Ramos (cell line): ENCODE data around the gene AP5B1.

Source experiments
- in situ Hi-C: fragments of 300-500 bp; cut with MboI; formaldehyde crosslinking; loops from one replicate; pipeline ENCODE4 v1.14.3; 2022; ENCODE audit warnings: low sequenced_read_pairs; ENCODE audit not compliant: unreplicated experiment

The AP5B1 gene

GRCh38 chr11:65803797-65804492 lies 23.2 kb upstream of the AP5B1 start:
- in situ Hi-C loops = no loop called here

- in situ Hi-C loops = no loop called here
These were observed 22.1 kb upstream of the AP5B1 start for GRCh38 chr11:65802841-65803240.

GRCh38 chr11:65801153-65801987 lies 20.6 kb upstream of the AP5B1 start:
- in situ Hi-C loops = no loop called here

GRCh38 chr11:65798882-65799281 lies 18.1 kb upstream of the AP5B1 start:
- in situ Hi-C loops = no loop called here

- in situ Hi-C loops = no loop called here
These were observed 16.9 kb upstream of the AP5B1 start for GRCh38 chr11:65797711-65798110.

- in situ Hi-C loops = no loop called here
These were observed 16.2 kb upstream of the AP5B1 start for GRCh38 chr11:65796726-65797601.

- in situ Hi-C loops = no loop called here
These were observed 14.1 kb upstream of the AP5B1 start for GRCh38 chr11:65794570-65795510.

- in situ Hi-C loops = no loop called here
These were observed 13.0 kb upstream of the AP5B1 start for GRCh38 chr11:65793625-65794400.

- in situ Hi-C loops = no loop called here
These were observed 12.4 kb upstream of the AP5B1 start for GRCh38 chr11:65793144-65793581.

- in situ Hi-C loops = no loop called here
These were observed 11.7 kb upstream of the AP5B1 start for GRCh38 chr11:65792456-65792855.

- in situ Hi-C loops = no loop called here
These were observed 11.0 kb upstream of the AP5B1 start for GRCh38 chr11:65791719-65792213.

- in situ Hi-C loops = no loop called here
These were observed 10.3 kb upstream of the AP5B1 start for GRCh38 chr11:65790902-65791650.

GRCh38 chr11:65790104-65790901 lies 9.5 kb upstream of the AP5B1 start:
- in situ Hi-C loops = no loop called here

GRCh38 chr11:65789230-65790103 lies 8.7 kb upstream of the AP5B1 start:
- in situ Hi-C loops = no loop called here

GRCh38 chr11:65788821-65789220 lies 8.0 kb upstream of the AP5B1 start:
- in situ Hi-C loops = no loop called here
